Astrocyte (in vitro differentiated cells and primary cell): ENCODE data around the gene NRF1. TPM values are rescaled to one million over a fixed set of nuclear protein-coding genes. Genes with fewer than 3 reads are reported as not detected.
A peak's percentile ranks its signal among the peaks of the same experiment; 100 is the strongest.

ENCODE experiments used
- DNase-seq: peaks from one replicate; pipeline ENCODE4 v3.0.0-alpha.2; 2010; ENCODE audit warnings: low read depth
- FAIRE-seq: peaks from 2 replicates; lab custom pipeline; 2011; peaks lifted over from hg19 to GRCh38; lab: Jason Lieb, UNC
- H2AFZ ChIP-seq: 2 replicates; pipeline ENCODE4 v1.6.0; 2012; ENCODE audit warnings: low read depth, low read length, inconsistent platforms
- H3K27ac ChIP-seq: 2 replicates; pipeline ENCODE4 v1.5.1; 2011; ENCODE audit warnings: low read depth, low read length, inconsistent platforms
- H3K27me3 ChIP-seq: 2 replicates; pipeline ENCODE4 v1.6.0; 2011; ENCODE audit warnings: low read length, inconsistent platforms; ENCODE audit not compliant: insufficient read depth
- H3K36me3 ChIP-seq: 2 replicates; pipeline ENCODE4 v1.5.1; 2011; ENCODE audit warnings: low read length, inconsistent platforms; ENCODE audit not compliant: insufficient read depth
- H3K4me1 ChIP-seq: 2 replicates; pipeline ENCODE4 v1.5.1; 2011; ENCODE audit warnings: low read length, inconsistent platforms; ENCODE audit not compliant: insufficient read depth
- H3K4me2 ChIP-seq: 2 replicates; pipeline ENCODE4 v1.6.0; 2012; ENCODE audit warnings: low read length, inconsistent platforms
- H3K4me3 ChIP-seq: 2 replicates; pipeline ENCODE4 v1.5.1; 2011; ENCODE audit warnings: low read depth, mild to moderate bottlenecking, low read length, inconsistent platforms; ENCODE audit not compliant: insufficient read depth
- H3K79me2 ChIP-seq: 2 replicates; pipeline ENCODE4 v1.6.0; 2012; ENCODE audit warnings: mild to moderate bottlenecking, low read length, inconsistent platforms; ENCODE audit not compliant: insufficient read depth
- H3K9ac ChIP-seq: 2 replicates; pipeline ENCODE4 v1.6.0; 2012; ENCODE audit warnings: mild to moderate bottlenecking, low read length, inconsistent platforms
- H3K9me3 ChIP-seq: 2 replicates; pipeline ENCODE4 v1.5.1; 2012; ENCODE audit warnings: low read depth, mild to moderate bottlenecking, low read length, inconsistent platforms; ENCODE audit not compliant: insufficient read depth
- H4K20me1 ChIP-seq: 2 replicates; pipeline ENCODE4 v1.6.0; 2012; ENCODE audit warnings: low read length, inconsistent platforms; ENCODE audit not compliant: insufficient read depth
- H3K27ac Mint-ChIP-seq: one replicate; pipeline ENCODE4 v1.8.0; 2021; ENCODE audit warnings: mild to moderate bottlenecking, mixed read lengths; ENCODE audit not compliant: unreplicated experiment
- H3K27me3 Mint-ChIP-seq: one replicate; pipeline ENCODE4 v1.8.0; 2021; ENCODE audit warnings: low read depth, mixed read lengths; ENCODE audit not compliant: unreplicated experiment
- H3K36me3 Mint-ChIP-seq: one replicate; pipeline ENCODE4 v1.8.0; 2021; ENCODE audit warnings: low read depth, mixed read lengths; ENCODE audit not compliant: unreplicated experiment
- H3K4me1 Mint-ChIP-seq: one replicate; pipeline ENCODE4 v1.8.0; 2021; ENCODE audit warnings: low read depth, mixed read lengths; ENCODE audit not compliant: unreplicated experiment
- H3K4me3 Mint-ChIP-seq: one replicate; pipeline ENCODE4 v1.8.0; 2021; ENCODE audit warnings: mild to moderate bottlenecking, moderate library complexity, mixed read lengths; ENCODE audit not compliant: unreplicated experiment
- H3K9me3 Mint-ChIP-seq: one replicate; pipeline ENCODE4 v1.8.0; 2021; ENCODE audit warnings: mild to moderate bottlenecking, mixed read lengths; ENCODE audit not compliant: unreplicated experiment
- EZH2 ChIP-seq: IDR thresholded peaks from 2 replicates; pipeline ENCODE4 v1.6.1; 2012; ENCODE audit warnings: mild to moderate bottlenecking, low read length, inconsistent platforms; ENCODE audit not compliant: insufficient read depth
- total RNA-seq: library from RNA; stranded (reverse); gene quantifications from 2 replicates; pipeline ENCODE4 v1.2.1, GENCODE V29; 2021
- TF ChIP-seq, protein P1 (sequence below): IDR thresholded peaks from 2 replicates; pipeline ENCODE4 v1.5.1; 2011; ENCODE audit warnings: low read depth, mild to moderate bottlenecking, inconsistent platforms, low read length, moderate library complexity; ENCODE audit not compliant: insufficient read depth

NRF1 gene
- total RNA-seq, 1 donor from 2014 or later, result 12.7 TPM

DNA sequence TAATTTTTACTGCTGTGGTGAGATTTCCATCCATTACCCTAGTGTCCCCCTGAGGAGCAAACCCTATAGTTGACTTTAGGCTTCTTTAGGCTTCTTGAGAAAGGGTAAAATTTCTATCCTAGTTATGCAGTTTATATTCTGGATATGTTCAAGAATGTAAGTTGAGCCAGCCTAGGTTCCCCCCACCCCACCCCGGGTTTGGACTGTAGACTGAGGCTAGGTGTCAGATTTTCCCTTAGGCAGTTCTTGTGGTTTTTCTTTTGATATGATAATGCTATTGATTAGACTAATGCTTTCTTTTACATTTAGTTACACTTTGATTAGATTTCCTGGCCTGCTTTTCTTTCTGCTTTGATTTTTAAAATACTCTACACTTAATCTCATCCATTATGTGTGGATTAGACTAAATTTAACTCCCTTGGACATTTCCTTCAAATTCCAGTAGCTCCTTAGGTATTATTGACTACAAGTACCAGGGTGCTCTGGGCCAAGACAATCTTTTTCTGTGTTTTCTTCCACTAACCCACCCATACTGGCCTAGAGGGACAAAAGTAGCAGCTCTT is 37.7 kb downstream of the NRF1 start:
- H3K36me3 ChIP-seq, result no peaks in the 10 kb centered on the region
- no peak overlapping the region for H3K4me3 ChIP-seq
- H3K27me3 Mint-ChIP-seq, result no peaks in the 10 kb centered on the region
- H3K4me1 ChIP-seq, result peaks cover 3% of the 10 kb centered on the region
- H4K20me1 ChIP-seq, result peaks cover 34% of the 10 kb centered on the region
- H3K9ac ChIP-seq, result no peak overlapping the region
- H3K36me3 Mint-ChIP-seq, result no peaks in the 10 kb centered on the region
- H3K27ac ChIP-seq, result no peak overlapping the region
- no peak overlapping the region for H3K27ac Mint-ChIP-seq
- no peak overlapping the region for H3K4me2 ChIP-seq
- no peak for TF ChIP-seq EZH2
- TF ChIP-seq, protein P1, sequence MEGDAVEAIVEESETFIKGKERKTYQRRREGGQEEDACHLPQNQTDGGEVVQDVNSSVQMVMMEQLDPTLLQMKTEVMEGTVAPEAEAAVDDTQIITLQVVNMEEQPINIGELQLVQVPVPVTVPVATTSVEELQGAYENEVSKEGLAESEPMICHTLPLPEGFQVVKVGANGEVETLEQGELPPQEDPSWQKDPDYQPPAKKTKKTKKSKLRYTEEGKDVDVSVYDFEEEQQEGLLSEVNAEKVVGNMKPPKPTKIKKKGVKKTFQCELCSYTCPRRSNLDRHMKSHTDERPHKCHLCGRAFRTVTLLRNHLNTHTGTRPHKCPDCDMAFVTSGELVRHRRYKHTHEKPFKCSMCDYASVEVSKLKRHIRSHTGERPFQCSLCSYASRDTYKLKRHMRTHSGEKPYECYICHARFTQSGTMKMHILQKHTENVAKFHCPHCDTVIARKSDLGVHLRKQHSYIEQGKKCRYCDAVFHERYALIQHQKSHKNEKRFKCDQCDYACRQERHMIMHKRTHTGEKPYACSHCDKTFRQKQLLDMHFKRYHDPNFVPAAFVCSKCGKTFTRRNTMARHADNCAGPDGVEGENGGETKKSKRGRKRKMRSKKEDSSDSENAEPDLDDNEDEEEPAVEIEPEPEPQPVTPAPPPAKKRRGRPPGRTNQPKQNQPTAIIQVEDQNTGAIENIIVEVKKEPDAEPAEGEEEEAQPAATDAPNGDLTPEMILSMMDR, result no peak
- no peak overlapping the region for H3K4me3 Mint-ChIP-seq
- H2AFZ ChIP-seq, result no peak overlapping the region
- peaks cover 2% of the 10 kb centered on the region for H3K4me1 Mint-ChIP-seq
- H3K27me3 ChIP-seq, result no peaks in the 10 kb centered on the region
- no peaks in the 10 kb centered on the region for H3K9me3 Mint-ChIP-seq
- FAIRE-seq (no peak), DNase-seq (no peak)
- no peaks in the 10 kb centered on the region for H3K9me3 ChIP-seq
- no peaks in the 10 kb centered on the region for H3K79me2 ChIP-seq

DNA sequence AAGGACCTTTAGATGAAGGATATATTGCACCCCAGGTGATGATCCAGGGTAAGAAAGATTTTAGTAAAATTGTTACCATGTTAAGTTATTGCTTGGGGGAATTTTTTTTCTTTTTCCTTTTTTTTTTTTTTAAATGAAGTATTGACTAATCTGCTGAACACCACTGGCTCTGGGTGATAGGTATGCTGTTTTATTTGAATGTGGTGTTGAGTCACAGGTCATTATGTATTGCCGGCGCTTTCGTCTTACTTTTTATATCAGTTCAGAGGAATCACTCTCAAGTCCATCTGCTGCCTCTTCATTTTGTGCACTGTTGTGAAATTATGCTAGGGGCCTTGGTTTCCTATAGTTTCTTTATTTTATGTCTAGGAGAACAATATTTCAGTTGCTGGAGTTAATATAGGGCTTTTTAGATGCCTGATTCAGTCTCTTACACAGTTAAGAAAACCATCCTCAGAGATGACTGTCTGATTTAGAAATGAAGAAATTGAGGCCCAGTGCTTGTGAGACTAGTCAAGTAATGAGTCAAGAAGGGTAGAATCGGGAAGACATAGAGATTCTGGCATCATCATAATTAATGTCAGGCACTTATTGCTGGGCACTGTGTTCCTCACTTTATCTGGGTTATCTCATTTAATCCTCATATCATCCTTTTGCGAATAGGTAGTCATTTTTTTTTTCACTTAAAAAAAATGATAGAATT is 38.7 kb downstream of the NRF1 start:
- H3K9ac ChIP-seq, result no peak overlapping the region
- H3K27ac ChIP-seq, result no peak overlapping the region
- H3K9me3 ChIP-seq, result no peaks in the 10 kb centered on the region
- Mint-ChIP-seq H3K4me3 (no peak overlapping the region), H3K36me3 (peaks cover 2% of the 10 kb centered on the region), H3K27me3 (no peaks in the 10 kb centered on the region), H3K4me1 (peaks cover 2% of the 10 kb centered on the region), H3K27ac (no peak overlapping the region), H3K9me3 (no peaks in the 10 kb centered on the region)
- FAIRE-seq (no peak), DNase-seq (peak; percentile 30)
- H2AFZ ChIP-seq, result no peak overlapping the region
- no peak overlapping the region for H3K4me3 ChIP-seq
- no peaks in the 10 kb centered on the region for H3K36me3 ChIP-seq
- H3K27me3 ChIP-seq, result no peaks in the 10 kb centered on the region
- H3K4me2 ChIP-seq, result no peak overlapping the region
- peaks cover 3% of the 10 kb centered on the region for H3K4me1 ChIP-seq
- H4K20me1 ChIP-seq, result peaks cover 30% of the 10 kb centered on the region
- TF ChIP-seq EZH2, result no peak
- TF ChIP-seq, protein P1, result no peak
- no peaks in the 10 kb centered on the region for H3K79me2 ChIP-seq

DNA sequence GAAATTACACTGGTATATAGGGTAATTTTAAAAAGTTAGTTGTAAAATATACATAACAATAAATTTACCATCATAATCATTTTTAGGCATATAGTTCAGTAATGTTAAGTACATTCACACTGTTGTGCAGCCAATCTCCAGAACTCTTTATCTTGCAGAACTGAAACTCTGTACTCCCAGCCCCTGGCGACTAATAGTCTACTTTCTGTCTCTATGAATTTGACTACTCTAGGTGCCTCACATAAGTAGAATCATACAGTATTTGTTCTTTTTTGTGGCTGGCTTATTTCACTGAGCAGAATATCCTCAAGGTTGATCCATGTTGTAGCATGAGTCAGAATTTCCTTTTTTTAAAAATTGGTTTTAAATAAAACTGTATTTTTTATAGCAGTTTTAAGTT is 41.4 kb downstream of the NRF1 start:
- no peak for TF ChIP-seq EZH2
- TF ChIP-seq, protein P1, result no peak
- H3K36me3 Mint-ChIP-seq, result peaks cover 5% of the 10 kb centered on the region
- Histone ChIP-seq H3K9me3 (no peaks in the 10 kb centered on the region), H3K9ac (no peak overlapping the region), H2AFZ (no peak overlapping the region), H3K4me2 (no peak overlapping the region), H3K4me1 (no peaks in the 10 kb centered on the region), H3K4me3 (no peak overlapping the region), H3K79me2 (no peaks in the 10 kb centered on the region), H4K20me1 (peaks cover 15% of the 10 kb centered on the region), H3K36me3 (no peaks in the 10 kb centered on the region), H3K27ac (no peak overlapping the region), H3K27me3 (no peaks in the 10 kb centered on the region)
- H3K4me3 Mint-ChIP-seq, result no peak overlapping the region
- H3K27me3 Mint-ChIP-seq, result no peaks in the 10 kb centered on the region
- FAIRE-seq (no peak), DNase-seq (no peak)
- H3K4me1 Mint-ChIP-seq, result no peaks in the 10 kb centered on the region
- H3K9me3 Mint-ChIP-seq, result no peaks in the 10 kb centered on the region
- H3K27ac Mint-ChIP-seq, result no peak overlapping the region
